Medulla oblongata (tissue), 1 donor: ENCODE data around the gene HJV.
A peak's percentile ranks its signal among the peaks of the same experiment; 100 is the strongest.
"Not testable (repeated sequence)": the region's sequence is repeated elsewhere in the genome, so short reads cannot be mapped to it uniquely, and the experiment has no call there.

Experiments used
- DNase-seq: peaks from one replicate; pipeline ENCODE4 v3.0.0-alpha.2; 2015; ENCODE audit errors: extremely low spot score

HJV gene, protein sequence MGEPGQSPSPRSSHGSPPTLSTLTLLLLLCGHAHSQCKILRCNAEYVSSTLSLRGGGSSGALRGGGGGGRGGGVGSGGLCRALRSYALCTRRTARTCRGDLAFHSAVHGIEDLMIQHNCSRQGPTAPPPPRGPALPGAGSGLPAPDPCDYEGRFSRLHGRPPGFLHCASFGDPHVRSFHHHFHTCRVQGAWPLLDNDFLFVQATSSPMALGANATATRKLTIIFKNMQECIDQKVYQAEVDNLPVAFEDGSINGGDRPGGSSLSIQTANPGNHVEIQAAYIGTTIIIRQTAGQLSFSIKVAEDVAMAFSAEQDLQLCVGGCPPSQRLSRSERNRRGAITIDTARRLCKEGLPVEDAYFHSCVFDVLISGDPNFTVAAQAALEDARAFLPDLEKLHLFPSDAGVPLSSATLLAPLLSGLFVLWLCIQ

DNA sequence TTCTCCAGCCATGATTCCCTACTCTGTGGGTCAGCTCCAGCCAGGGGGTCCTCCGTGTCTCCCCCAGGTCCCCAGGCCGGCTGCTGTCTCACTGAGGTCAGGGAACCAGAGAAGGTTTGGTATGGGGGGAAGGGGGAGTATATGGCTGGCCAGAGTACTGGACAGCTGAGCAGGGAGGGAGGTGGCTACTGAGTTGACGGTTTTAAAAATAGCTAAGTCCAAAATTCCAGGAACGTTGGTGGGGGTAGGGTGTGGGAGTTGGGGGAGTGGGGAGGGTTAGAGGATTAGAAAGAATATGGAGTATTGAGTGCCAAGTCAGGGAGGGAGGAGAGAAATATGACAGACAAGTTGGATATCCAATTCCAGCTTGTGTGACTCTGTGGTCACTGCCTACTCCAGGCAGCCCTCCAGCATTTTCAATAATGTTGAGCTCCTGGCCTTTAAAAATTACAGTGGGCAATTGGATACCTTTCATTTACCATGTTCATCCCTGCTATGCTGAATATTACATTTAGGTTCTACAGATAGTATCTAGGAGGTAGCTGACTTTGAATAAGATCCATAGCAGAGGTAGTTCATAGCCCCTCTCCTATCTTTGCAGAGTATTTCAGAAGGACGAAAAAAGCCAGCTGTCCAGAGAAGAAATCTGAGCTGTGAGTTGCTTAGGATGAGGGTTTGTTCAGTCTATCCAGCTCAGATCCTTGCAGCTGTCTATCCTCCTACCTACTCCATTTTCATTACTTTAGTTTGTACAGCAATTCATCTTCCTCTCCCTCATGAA lies at the start of gene HJV:
HJV (minus strand) TSS at position 114 of the 781 bp plus-strand sequence. CDS start 1,504 bp downstream, outside the sequence.
- DNase-seq = no peak

DNA sequence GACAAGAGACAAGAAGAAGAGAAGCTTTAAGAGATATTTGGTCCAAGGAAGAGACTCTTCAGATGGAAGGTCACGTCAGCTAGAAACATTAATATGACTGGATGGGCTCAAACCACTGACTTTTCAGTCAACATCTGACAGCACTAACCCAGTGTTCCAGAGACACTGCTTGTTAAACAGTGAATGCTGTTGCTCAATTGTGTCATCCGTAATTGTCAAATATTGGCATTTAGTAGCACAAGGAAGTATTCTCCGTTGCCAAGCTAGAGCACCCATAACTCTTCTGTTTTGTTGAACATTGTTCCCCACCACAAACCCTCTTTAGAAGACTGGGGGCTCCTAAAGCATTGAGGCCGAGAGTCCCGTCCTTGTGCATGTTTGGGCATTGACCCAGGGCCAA lies 37.6 kb upstream of the HJV start:
- not testable (repeated sequence) for DNase-seq

DNA sequence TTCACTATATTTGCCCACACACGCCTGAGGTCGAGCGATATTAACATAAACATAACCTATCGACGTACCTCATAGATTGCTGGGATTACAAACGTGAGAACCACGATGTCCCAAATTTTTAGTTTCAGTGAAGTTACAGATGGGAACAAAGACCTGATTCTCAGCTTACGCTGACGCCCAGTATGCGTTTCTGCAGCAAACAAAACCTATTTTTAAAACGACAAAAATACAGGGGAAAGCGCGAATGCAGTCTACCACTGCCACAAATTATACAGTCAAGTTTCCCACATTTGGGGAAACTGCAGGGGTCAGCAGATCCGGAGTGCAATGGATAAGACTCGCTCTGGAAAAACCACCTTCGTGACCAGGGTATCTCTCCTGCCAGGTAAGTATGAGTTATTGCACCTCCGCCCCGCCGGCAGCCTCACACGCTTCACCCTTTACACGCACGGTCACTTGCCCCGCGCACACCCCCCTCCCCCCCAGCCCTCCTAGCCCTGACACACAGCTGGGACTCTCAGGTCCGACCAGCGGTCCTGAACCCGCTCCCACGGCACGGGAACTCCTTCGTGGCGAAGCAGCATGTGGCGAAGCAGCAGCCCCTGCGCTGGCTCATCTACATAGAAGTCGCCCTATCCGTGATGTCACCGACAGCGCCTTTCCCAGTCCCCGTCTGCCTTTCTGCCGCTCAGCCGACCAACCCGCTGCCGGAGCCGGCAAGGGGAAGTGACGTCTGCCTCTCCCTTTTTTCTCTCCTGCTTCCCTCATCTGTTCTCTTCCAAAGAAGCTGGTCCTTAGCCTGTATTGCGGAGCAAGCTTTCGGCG lies 30.5 kb upstream of the HJV start:
- DNase-seq = peak; percentile 86

DNA sequence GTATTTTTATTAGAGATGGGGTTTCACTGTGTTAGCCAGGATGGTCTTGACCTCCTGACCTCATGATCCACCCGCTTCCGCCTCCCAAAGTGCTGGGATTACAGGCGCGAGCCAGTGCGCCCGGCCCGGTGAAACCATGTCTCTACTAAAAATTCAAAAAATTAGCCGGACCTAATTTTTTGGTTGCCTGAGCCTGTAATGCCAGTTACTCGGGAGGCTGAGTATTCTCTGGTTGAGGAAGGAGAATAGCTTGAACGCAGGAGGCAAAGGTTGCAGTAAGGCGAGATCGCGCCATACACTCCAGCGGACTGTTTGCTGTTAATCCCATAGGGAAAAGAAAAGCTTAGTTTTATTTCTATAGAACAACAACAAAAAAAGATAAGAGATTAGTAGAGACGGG lies 29.9 kb upstream of the HJV start:
- no peak for DNase-seq

DNA sequence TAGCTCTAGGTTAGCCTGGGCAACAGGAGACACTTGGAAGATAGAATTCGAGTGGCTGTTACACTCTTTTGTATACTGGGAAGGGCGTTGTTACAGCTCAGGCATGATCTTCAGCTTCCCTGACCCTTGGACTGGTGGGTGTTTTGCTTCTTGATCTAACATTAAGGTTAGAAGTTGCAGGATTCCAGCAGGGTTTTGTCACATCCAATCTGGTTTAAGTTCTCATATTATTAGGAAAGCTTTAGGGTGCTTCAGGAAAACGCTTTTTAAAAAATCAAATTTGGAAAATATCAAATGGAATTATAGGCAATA lies 29.1 kb upstream of the HJV start:
- DNase-seq = not testable (repeated sequence)

DNA sequence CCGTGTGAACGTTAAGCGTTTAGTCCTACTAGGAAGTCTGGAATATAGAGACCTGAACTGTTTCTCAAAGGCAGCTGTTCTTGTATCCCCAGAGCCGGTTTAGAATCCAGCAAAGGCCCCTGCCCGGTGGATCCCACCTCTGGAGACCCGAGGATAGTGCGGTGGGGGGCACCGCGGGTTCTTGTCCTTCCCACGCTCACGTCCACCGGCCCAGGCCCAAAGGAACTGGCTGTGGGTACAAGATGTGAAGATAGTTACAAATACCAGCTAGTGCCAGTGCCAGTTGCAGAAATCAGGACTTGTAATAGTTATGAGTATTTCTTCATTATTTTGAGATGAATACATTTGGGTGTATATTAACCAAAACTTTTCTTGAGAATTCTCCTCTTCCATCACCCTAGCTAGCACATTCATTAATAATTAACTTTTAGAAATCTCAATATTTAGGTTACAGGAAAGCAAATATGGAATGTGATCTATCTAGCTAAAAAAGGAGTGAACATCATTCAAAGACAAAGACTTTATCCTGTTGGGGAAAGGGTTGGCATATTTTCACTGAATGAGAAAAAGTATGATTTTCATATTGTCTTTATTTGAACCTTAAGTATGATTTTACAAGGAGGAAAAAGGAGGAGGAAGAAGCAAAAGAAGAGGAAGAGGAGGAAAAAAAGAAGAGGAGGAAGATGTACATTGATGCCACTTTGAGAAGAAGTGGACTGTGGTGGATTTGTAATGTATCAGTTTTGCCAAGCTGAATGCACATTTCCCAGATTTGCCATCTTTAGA lies 28.5 kb upstream of the HJV start:
- DNase-seq = not testable (repeated sequence)

DNA sequence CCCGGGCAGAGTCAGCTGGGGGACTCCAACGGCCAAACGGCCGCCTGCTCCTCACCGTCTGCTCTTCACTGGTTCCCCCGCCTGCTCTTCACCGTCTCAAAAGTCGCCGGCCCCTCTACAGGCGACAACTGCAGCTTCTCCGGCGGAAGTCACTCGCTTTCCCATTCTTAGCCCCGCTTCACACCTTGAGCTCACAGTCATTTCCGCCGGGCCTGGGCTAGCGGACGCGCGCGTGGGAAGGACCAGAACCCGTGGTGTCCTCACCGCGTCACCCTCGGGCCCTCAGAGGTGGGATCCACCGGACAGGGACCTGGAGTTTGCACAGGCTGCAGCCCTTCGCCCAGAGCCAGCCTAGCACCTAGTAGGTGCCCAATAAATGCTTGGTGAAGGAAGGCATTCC lies 27.9 kb upstream of the HJV start:
- DNase-seq = no peak

DNA sequence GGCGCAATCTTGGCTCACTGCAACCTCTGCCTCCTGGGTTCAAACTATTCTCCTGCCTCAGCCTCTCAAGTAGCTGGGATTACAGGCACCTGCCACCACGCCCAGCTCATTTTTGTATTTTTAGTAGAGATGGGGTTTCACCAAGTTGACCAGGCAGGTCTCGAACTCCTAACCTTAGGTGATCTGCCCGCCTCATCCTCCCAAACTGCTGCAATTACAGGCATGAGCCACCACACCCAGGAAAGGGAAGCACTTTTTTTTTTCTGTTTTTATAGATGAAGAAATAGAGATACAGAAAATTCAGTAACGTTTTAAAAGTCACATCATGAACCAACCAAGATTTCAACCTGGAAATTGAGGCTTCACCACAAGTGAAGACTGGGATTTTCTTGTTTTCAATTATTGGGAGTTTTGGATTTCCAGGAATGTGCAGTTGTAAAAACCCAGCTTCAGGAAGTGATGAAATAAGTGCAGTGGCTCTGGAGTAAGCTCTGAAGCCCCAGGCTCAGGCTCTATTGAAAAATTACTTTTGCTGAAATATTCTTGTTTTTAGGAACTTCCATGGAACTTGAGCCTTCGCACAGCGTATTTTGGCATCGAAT lies 27.1 kb upstream of the HJV start:
- not testable (repeated sequence) for DNase-seq

DNA sequence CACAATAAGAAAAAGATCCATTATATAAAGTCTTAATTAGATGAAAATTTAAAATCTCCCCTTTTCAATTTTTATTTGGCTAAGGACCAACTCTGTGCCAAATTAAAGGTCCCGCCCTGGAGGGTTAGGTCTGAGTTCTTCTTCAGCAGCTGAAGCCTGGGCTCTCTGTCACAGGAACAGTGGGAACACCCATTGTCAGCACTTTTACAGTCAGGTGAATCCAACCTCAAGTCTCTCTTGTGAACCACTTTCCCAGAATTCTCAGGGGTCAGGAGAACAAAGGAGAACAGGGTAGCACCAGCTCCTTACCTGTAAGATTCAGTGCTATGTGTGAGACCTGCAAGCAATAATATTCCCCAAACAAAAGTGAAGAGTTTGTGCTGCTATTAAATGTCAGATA lies 25.1 kb upstream of the HJV start:
- no peak for DNase-seq

DNA sequence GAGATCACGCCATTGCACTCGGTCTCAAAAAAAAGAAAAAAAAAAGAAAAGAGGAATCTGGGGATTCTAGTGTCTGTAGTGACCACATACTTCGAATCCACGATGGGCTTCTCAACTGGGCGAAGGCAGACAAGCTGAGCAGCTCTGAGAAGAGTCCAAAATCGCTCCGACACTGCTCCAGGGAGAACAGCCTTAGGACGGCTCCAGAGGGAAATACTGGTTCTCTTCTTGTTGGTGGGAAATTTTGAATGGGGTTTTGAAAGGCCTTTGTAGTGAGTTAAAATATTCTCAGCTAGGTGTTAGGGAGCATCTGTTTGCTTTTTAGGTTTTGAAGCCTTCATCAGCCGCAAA lies 18.3 kb upstream of the HJV start:
- peak; percentile 31 for DNase-seq

DNA sequence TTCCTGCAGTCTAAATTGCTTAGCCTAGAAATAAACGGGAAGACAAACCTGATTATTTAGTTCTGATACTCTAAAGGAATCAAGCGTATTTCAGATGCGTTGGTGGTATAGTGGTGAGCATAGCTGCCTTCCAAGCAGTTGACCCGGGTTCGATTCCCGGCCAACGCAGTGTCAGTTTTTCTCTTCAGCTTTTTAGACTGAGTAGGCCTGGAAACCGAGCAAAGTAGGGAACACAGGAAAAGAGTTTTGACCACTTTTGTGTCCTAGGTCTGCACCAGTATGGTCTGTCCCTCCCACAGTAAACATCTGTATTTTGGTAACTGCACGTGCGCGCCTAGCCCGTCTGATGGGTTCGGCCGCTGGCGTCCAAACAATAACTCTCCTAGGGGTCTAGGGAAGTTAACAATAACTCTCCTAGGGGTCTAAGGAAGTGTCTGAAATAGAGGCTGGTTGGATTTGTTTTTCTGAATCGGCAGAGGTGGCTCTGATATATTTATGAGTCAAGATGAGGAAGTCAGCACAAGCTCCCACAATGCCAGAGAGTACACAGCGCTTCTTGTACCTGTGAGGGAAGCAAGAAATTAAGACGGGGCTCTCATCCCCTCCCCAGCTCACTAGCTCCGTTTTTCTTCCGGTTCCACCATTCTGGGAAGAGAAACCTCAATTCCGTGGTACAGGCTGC lies 15.6 kb upstream of the HJV start:
- peak; percentile 96 for DNase-seq

DNA sequence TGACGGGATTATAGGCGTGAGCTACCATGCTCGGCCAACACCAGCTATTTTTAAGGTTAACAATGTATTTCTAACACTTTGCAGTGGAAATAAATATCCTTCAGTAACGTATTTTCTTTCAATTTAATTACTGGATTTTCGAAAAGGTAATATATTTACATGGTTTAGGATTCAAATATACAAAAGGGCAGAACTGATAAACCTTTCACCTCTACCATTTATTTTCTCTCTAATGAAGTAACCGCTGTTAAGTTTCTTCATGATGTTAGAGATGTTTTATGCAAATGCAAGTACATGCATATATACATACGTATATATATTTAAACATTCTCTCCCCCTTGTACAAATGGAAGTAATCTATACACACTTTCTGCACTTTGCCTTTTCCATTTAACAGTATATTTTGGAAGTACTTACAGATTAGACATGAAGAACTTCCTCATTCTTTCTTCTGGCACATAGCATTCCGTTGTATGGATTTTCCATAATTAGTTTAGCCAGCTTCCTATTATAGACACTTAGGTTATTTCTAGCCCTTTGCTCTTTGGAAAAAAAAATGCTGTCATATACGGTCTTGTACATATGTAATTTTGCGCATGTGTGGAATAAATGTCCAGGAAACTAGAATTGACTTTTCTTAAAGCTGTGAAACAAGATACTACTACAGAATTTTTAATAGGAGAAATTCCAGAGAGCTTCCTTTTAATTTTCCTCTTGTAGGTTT lies 14.9 kb upstream of the HJV start:
- peak; percentile 40 for DNase-seq

DNA sequence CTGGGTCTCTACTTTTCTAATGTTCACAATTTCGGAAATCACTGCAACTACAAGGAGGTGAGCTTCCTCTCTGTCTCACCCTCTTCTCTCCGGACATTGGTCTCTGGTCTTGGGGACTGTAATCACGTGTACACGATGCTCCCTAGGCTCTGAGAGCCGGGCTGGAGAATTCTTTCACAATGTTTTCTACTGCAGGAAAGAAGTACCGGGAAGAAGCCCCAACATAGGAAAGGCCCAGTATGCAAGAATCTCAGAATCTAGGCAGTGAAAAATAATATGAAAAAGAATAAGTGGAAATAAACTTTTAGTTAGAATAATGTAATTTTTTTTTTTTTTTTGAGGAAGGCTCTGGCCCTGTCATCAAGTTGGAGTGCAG lies 13.5 kb upstream of the HJV start:
- DNase-seq = peak; percentile 46

DNA sequence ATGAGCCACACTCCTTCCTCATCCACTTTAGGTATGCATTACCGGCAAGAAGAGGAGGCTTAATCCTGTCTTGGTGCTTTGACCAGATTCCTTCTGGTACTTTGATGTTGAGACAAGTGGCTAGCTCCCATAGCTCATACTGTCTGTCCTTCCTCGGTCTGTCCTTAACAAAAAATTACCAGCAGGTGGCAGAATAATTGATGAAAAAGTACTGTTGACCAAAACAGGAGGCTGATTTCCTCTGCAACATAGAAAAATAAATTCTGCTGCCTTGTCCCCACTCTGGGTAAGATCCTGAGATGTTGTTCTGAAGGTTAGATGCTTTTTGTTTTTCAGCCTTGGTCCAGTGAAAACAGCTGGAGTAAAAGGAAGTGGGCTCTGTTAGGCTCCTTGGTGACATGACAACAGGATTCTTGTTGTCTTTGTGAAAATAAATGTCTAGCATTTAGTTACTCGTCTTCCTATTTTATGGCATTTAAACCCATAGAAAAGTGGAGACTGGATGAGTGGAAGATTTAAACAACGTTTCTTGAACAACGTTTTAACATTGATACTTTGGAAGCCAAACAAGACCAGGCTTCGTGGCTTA lies 11.2 kb upstream of the HJV start:
- DNase-seq = peak; percentile 68

DNA sequence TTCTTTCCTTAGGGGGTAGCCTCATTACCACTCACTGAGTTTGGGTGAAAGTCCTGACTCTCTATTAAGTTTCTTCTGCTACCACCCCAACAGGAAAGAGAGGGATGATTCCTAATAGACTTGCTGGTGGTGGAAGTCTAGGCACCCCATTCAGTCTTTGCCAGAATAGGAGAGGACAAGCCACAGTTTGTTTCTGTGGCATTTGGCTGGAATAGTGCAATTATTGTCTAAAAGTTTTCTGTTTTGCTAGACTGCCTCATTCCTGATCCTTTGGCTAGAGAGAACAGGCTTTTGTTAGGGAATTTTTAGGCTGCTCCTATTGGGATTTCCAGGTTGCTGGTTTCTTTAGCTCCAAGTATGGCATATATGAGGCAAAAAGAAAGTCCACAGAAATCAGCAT lies 9.9 kb upstream of the HJV start:
- peak; percentile 74 for DNase-seq

DNA sequence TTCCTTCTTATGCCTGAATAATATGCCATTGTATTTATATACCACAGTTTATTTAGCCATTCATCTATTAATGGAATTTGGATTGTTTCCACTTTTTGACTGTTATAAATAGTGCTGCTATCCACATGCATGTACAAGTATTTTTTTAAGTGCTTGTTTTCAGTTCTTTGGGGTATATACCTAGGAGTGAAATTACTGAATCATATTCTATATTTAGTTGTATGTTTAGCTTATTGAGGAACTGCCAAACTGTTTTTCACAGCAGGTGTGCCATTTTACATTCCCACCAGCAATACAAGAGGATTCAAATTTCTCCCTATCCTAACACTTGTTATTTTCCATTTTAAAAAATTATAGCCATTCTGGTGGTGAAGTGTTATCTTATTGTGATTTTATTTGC lies 7.6 kb upstream of the HJV start:
- DNase-seq = no peak

DNA sequence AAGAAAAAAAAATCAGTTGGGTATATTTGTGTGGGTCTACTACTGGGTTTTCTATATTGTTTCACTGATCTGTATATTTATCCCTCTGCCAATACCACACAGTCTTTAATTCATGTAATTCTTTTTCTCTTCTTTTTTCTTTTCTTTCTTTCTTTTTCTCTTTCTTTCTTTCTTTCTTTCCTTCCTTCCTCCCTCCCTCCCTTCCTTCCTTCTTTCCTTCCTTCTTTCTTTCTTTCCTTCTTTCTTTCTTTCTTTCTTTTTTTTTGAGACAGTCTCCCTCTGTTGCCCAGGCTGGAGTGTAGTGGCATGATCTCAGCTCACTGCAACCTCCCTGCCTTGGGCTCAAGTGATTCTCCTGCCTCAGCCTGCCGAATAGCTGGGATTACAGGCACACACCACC lies 5.1 kb upstream of the HJV start:
- not testable (repeated sequence) for DNase-seq

DNA sequence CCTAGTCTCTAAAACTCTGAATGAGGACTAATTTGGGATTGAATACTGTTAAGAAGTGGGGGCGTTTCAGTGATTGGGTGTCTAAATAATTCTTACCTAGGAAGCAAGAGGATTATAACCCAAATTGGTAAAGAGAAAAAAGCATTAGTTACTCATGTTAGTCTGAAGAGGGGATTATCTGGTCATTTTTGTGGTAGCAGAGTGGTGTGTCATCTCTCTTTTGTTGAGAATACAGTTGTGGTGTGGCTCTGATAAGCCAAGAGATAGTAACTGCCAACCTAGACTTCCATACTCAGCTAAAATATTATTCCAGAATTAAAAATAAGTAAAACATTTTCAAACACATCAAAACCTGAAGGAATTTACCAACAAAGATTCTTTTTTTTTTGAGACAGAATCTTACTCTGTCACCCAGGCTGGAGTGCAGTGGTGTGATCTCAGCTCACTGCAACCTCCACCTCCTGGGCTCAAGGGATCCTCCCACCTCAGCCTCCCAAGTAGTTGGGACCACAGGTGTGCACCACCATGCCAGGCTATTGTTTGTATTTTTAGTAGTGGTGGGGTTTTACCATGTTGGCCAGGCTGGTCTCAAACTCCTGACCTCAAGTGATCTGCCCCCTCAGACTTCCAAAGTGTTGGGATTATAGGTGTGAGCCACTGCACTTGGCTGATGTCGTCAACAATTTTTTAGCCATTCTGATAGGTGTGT lies 4.4 kb upstream of the HJV start:
- DNase-seq = not testable (repeated sequence)
